ENCODE results near the gene WDFY4. TPM values are rescaled to one million over a fixed set of nuclear protein-coding genes. Genes with fewer than 3 reads are reported as not detected.

Gene WDFY4
- total RNA-seq, 8 experiments from 2014 or later = 0.05 to 2.0 (median 0.13) TPM; not detected in 1

DNA sequence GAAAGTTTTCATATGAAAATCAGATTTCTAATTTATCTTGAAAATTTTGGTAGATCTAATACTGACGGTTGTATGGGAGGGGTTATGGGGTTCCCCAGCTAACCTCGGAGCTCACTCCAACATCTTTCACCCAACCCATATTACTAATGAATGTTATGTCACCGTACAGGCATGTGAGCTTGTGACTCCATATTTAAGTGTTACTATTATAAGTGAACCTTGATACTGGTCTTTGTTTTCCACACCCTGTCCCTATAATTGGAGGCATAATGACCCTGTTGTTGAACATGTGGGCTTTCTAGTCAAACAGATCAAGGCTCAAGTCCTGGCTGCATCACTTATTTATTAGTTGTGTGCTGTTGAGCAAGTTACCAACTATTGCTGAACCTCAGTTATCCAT, 27.2 kb downstream of the WDFY4 start:
- H3K4me1 ChIP-seq (replicated peaks in 1 of 2) = no peaks in the 10 kb centered on the region
- 0 to 90% (median 57%) methylated on average over 1 to 3 of the region's 3 CpGs; no CpG with 5 or more reads in 2 of the 10 experiments for WGBS, 10 experiments
- in situ Hi-C loops (cut with MboI; ENCODE audit: low pct_unique_long_range_greater_than_20kb in 2 of 9, low sequenced_read_pairs in 9 of 9, unreplicated experiment in 9 of 9) = no loop called here
- no peak overlapping the region for H3K27ac ChIP-seq
- H3K4me3 ChIP-seq = no peak overlapping the region
- peak in 1 of 8 experiments; percentile 31 for ATAC-seq (replicated peaks in 6 of 8)

- no peaks in the 10 kb centered on the region for H3K4me1 ChIP-seq (replicated peaks in 1 of 2)
- in situ Hi-C loops (cut with MboI; ENCODE audit: low pct_unique_long_range_greater_than_20kb in 2 of 9, low sequenced_read_pairs in 9 of 9, unreplicated experiment in 9 of 9) = no loop called here
- no peak overlapping the region for H3K4me3 ChIP-seq
- no peak for ATAC-seq (replicated peaks in 6 of 8)
- H3K27ac ChIP-seq = no peak overlapping the region
Measured at GRCh38 chr10:48714088-48714487, 29.4 kb downstream of the WDFY4 start.

DNA sequence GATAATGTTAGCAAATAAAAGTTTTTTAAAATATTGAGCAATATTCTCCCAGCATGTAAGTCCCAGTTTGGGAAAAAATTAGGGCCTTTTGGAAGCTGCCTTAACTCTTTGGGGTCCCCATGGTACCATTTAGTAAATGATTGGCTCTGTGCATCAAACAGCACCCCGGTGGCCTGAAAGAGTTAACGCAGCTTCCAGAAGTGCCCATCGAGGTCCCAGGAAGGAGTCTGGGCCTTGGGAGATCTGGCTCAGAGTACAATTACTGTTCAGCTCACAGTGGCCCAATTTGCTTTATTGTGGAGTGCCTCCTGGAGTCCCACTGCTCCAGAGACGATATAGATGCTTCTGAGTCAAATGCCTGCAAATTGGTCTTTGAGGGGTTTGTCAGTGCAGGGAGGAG, 31.7 kb downstream of the WDFY4 start:
- WGBS, 10 experiments = 0 to 80% (median 60%) methylated on average over 1 to 4 of the region's 4 CpGs; no CpG with 5 or more reads in 3 of the 10 experiments
- no peak overlapping the region for H3K27ac ChIP-seq
- in situ Hi-C loops (cut with MboI; ENCODE audit: low pct_unique_long_range_greater_than_20kb in 2 of 9, low sequenced_read_pairs in 9 of 9, unreplicated experiment in 9 of 9) = no loop called here
- no peak for ATAC-seq (replicated peaks in 6 of 8)
- H3K4me1 ChIP-seq (replicated peaks in 1 of 2) = no peaks in the 10 kb centered on the region
- H3K4me3 ChIP-seq = no peak overlapping the region

GRCh38 chr10:48720611-48721010, 35.9 kb downstream of the WDFY4 start:
- no peak for ATAC-seq (replicated peaks in 6 of 8)
- in situ Hi-C loops (cut with MboI; ENCODE audit: low pct_unique_long_range_greater_than_20kb in 2 of 9, low sequenced_read_pairs in 9 of 9, unreplicated experiment in 9 of 9) = no loop called here
- Histone ChIP-seq H3K4me1 (replicated peaks in 1 of 2) (no peaks in the 10 kb centered on the region), H3K27ac (no peak overlapping the region), H3K4me3 (no peak overlapping the region)
- 0 to 100% (median 49%) methylated on average over 1 to 4 of the region's 5 CpGs; no CpG with 5 or more reads in 2 of the 10 experiments for WGBS, 10 experiments

DNA sequence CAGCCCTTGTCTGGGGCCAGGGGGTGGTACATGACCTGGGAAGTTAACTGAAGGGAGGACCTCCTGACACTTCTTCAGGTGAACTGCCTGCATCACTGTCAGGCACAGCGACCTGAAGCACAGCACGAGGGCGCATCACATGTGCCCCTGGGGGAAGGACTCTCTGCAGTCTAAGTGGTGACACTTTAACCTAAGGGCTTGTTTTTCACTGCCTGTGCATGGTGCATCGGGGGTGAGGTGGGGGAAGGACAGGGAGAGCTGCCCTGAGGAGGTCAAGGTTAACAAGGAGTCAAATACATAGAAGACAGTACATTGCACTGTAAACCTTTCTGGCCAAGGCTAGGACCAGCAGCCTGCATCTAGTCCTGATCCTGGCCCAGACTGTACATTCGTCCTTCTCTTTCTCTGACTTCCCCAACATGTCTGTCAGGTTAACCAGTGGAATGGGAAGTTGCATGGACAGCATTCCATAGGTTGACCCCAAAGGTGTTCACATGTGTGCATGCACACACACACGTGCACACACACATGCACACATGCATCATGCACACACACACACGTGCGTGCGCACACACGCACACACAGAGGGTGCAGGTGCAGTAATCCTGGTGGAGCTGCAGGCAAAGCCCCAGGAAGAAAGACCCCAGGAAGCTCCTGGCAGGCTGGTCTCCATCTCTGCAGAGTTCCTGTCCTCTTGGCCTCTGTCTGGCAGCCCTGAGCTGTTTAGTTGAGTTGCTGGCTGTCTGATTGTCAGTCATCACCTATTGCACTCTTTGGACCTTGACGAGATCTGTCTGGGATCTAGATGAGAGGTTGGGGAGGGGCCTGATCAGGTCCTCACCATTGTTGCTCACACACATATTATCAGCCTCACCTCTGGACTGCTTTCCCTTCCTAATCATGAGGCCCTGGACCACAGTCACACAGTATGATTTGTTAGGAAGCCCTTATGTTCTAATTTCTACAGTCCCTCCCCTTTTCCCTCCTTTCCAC, 37.8 kb downstream of the WDFY4 start:
- Histone ChIP-seq H3K4me3 (no peak overlapping the region), H3K27ac (no peak overlapping the region), H3K4me1 (replicated peaks in 1 of 2) (no peaks in the 10 kb centered on the region)
- no peak for ATAC-seq (replicated peaks in 6 of 8)
- WGBS, 10 experiments = 20 to 75% (median 44%) methylated on average over 1 to 10 of the region's 11 CpGs; no CpG with 5 or more reads in 5 of the 10 experiments
- in situ Hi-C loops (cut with MboI; ENCODE audit: low pct_unique_long_range_greater_than_20kb in 2 of 9, low sequenced_read_pairs in 9 of 9, unreplicated experiment in 9 of 9) = no loop called here

DNA sequence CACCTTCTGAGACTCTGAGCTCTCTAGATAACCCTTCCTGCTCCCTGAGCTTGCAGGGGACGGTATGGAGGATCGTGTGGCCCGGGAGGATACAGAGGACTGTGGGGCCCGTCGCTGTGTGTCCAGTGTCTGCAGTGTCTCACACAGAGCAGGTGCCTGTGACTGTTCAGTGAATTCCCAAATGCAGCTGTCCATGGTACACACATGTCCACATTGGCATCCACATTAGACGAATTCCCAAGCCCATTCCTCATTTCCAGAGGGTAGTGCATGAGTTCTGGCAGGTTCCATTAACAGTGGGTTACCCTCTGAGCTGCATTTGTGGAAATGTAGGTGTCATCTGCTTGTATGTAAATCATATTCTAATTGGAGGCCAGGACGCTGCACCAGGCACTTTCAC, 39.5 kb downstream of the WDFY4 start:
- Histone ChIP-seq H3K4me1 (replicated peaks in 1 of 2) (no peaks in the 10 kb centered on the region), H3K27ac (no peak overlapping the region), H3K4me3 (no peak overlapping the region)
- in situ Hi-C loops (cut with MboI; ENCODE audit: low pct_unique_long_range_greater_than_20kb in 2 of 9, low sequenced_read_pairs in 9 of 9, unreplicated experiment in 9 of 9) = no loop called here
- 29 to 90% (median 66%) methylated on average over 1 to 5 of the region's 7 CpGs; no CpG with 5 or more reads in 2 of the 10 experiments for WGBS, 10 experiments
- ATAC-seq (replicated peaks in 6 of 8) = no peak

- H3K27ac ChIP-seq = no peak overlapping the region
- WGBS, 10 experiments = 0 to 80% (median 42%) methylated on average over 1 to 3 of the region's 4 CpGs; no CpG with 5 or more reads in 6 of the 10 experiments
- peak in 1 of 8 experiments; percentile 79 for ATAC-seq (replicated peaks in 6 of 8)
- in situ Hi-C loops (cut with MboI; ENCODE audit: low pct_unique_long_range_greater_than_20kb in 2 of 9, low sequenced_read_pairs in 9 of 9, unreplicated experiment in 9 of 9) = no loop called here
- no peak overlapping the region for H3K4me3 ChIP-seq
- no peaks in the 10 kb centered on the region for H3K4me1 ChIP-seq (replicated peaks in 1 of 2)
Measured at GRCh38 chr10:48725708-48726107, 41.0 kb downstream of the WDFY4 start.

- in situ Hi-C loops (cut with MboI; ENCODE audit: low pct_unique_long_range_greater_than_20kb in 2 of 9, low sequenced_read_pairs in 9 of 9, unreplicated experiment in 9 of 9) = no loop called here
- no peak overlapping the region for H3K27ac ChIP-seq
- no peaks in the 10 kb centered on the region for H3K4me1 ChIP-seq (replicated peaks in 1 of 2)
- H3K4me3 ChIP-seq = no peak overlapping the region
- no peak for ATAC-seq (replicated peaks in 6 of 8)
- 14 to 60% (median 40%) methylated on average over 1 of the region's 3 CpGs; no CpG with 5 or more reads in 7 of the 10 experiments for WGBS, 10 experiments
Measured at GRCh38 chr10:48727866-48728265, 43.2 kb downstream of the WDFY4 start.

DNA sequence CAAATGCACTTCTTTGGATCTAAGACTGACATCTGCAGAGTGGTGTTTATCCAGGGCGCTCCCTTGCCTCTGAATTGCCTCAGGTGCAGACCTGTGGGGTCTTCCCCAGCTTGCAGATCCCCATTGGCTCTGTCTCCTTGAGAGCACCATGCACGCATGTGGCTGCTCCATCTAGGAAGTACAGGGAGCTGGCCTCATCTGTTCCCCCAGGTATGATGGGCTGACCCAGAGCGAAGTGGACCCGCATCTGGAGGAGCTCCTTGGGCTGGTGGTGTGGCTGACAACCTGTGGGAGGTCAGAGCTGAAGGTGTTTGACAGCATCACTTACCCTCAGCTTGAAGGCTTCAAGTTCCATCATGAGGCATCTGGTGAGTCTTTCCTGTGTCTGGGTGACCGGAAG, 44.5 kb downstream of the WDFY4 start:
- in situ Hi-C loops (cut with MboI; ENCODE audit: low pct_unique_long_range_greater_than_20kb in 2 of 9, low sequenced_read_pairs in 9 of 9, unreplicated experiment in 9 of 9) = no loop called here
- Histone ChIP-seq H3K4me3 (no peak overlapping the region), H3K27ac (no peak overlapping the region), H3K4me1 (replicated peaks in 1 of 2) (no peaks in the 10 kb centered on the region)
- WGBS, 10 experiments = 50 to 100% (median 70%) methylated on average over 1 to 4 of the region's 5 CpGs; no CpG with 5 or more reads in 4 of the 10 experiments
- ATAC-seq (replicated peaks in 6 of 8) = no peak

DNA sequence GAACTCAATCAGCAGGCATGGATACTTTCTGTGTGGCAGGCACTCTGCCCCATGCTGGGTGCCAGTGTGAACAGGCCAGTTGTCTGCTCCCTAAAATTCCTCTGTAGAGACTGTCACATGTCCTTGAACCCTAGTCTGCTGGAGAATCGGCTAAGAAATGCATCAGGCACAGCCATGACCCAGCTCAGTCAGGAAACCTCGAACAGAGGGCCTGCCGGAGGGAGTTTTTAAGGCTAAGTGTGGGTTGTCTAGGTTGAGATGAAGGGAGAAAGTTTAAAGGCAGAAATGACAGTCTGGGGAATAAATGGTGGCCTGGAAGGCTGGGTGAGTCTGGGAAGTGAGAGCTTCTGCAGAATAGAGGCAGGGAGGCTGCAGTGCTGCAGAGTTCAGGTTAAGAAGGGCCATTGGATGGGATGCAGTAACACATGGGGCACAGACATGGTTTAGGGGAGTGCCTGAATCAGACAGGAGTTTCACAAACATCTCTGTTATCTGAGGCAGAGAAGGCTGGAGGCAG, 45.3 kb downstream of the WDFY4 start:
- no peak for ATAC-seq (replicated peaks in 6 of 8)
- no peak overlapping the region for H3K4me3 ChIP-seq
- no peak overlapping the region for H3K27ac ChIP-seq
- in situ Hi-C loops (cut with MboI; ENCODE audit: low pct_unique_long_range_greater_than_20kb in 2 of 9, low sequenced_read_pairs in 9 of 9, unreplicated experiment in 9 of 9) = no loop called here
- no peaks in the 10 kb centered on the region for H3K4me1 ChIP-seq (replicated peaks in 1 of 2)
- 11 to 100% (median 64%) methylated on average over 1 to 3 of the region's 3 CpGs; no CpG with 5 or more reads in 1 of the 10 experiments for WGBS, 10 experiments

DNA sequence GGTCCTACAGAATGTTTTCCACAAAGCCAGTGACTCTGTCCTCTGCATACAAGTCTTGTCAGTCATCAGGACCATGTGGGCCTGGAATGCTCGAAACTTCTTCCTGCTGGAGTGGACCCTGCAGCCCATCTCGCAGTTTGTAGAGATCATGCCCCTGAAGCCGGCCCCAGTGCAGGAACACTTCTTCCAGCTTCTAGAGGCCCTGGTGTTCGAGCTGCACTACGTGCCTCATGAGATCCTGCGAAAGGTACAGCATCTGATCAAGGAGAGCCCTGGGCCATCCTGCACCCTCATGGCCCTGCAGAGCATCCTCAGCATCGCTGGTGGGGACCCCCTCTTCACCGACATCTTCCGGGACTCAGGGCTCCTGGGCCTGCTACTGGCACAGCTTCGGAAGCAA, 46.5 kb downstream of the WDFY4 start:
- in situ Hi-C loops (cut with MboI; ENCODE audit: low pct_unique_long_range_greater_than_20kb in 2 of 9, low sequenced_read_pairs in 9 of 9, unreplicated experiment in 9 of 9) = no loop called here
- no peak for ATAC-seq (replicated peaks in 6 of 8)
- WGBS, 10 experiments = 17 to 88% (median 58%) methylated on average over 1 to 8 of the region's 10 CpGs; no CpG with 5 or more reads in 4 of the 10 experiments
- Histone ChIP-seq H3K4me3 (no peak overlapping the region), H3K4me1 (replicated peaks in 1 of 2) (no peaks in the 10 kb centered on the region), H3K27ac (no peak overlapping the region)

DNA sequence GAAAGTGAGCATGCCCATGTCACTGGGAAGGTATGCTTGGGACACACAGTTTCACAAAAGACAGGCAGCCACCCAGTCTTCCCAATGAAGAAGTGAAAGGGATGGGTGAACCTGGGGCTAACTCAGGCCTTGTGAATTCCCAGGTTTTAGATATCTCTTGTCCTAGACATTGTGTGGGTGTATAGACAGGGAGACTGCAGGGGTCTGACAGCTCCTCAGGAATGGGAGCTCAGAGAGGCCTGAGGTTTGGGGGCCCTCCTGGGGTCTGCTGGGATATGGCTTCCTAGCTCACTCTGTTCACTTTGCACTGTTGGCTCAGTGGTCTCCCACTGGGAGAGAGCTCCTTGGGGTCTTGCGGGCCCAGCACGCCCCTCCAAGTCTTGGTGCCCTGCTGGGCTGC, 47.0 kb downstream of the WDFY4 start:
- no peak for ATAC-seq (replicated peaks in 6 of 8)
- no peaks in the 10 kb centered on the region for H3K4me1 ChIP-seq (replicated peaks in 1 of 2)
- in situ Hi-C loops (cut with MboI; ENCODE audit: low pct_unique_long_range_greater_than_20kb in 2 of 9, low sequenced_read_pairs in 9 of 9, unreplicated experiment in 9 of 9) = no loop called here
- H3K4me3 ChIP-seq = no peak overlapping the region
- no peak overlapping the region for H3K27ac ChIP-seq
- WGBS, 10 experiments = no CpG with 5 or more reads among the region's 2 CpGs

- Histone ChIP-seq H3K4me1 (replicated peaks in 1 of 2) (peaks cover 0 to 5% of the 10 kb centered on the region in 2 donors), H3K4me3 (no peak overlapping the region), H3K27ac (no peak overlapping the region)
- ATAC-seq (replicated peaks in 6 of 8) = no peak
- 0 to 40% (median 20%) methylated on average over 1 of the region's 1 CpG; no CpG with 5 or more reads in 7 of the 10 experiments for WGBS, 10 experiments
- in situ Hi-C loops (cut with MboI; ENCODE audit: low pct_unique_long_range_greater_than_20kb in 2 of 9, low sequenced_read_pairs in 9 of 9, unreplicated experiment in 9 of 9) = no loop called here
Measured at GRCh38 chr10:48733329-48733728, 48.7 kb downstream of the WDFY4 start.
